K562 (cell line): ENCODE data around the gene SLC7A11.

ENCODE experiments used
- BACH1 ChIP-seq: fragments of 200-800 bp; sonication (Bioruptor generic); IDR thresholded peaks from 2 replicates; pipeline ENCODE4 v1.6.1; 2016; ENCODE audit warnings: missing genetic modification characterization, missing compliant biosample characterization
- CTCF ChIP-seq, 3 experiments: IDR thresholded peaks in 2 of 3; conservative IDR thresholded peaks in 1 of 3; 2 replicates each; pipeline ENCODE4 v1.5.1; 2011 to 2012; ENCODE audit warnings: low read length in 3 of 3, mild to moderate bottlenecking in 3 of 3, control low read depth in 2 of 3, improper control_type of control experiment in 1 of 3, inconsistent platforms in 1 of 3, low read depth in 1 of 3, mixed read lengths in 1 of 3, moderate library complexity in 1 of 3; ENCODE audit not compliant: insufficient read depth in 2 of 3
- ESRRB ChIP-seq: fragments of 250-450 bp; sonication (Bioruptor Pico); IDR thresholded peaks from 2 replicates; pipeline ENCODE4 v1.5.0; 2020; ENCODE audit warnings: mild to moderate bottlenecking, moderate library complexity, borderline replicate concordance
- FOS ChIP-seq: IDR thresholded peaks from 3 replicates; pipeline ENCODE4 v1.6.1; 2011; ENCODE audit not compliant: insufficient read length; ENCODE audit errors: extremely low read depth
- JUN ChIP-seq, 2 experiments: sonication (generic) in 1 of 2; formaldehyde crosslinking in 1 of 2; IDR thresholded peaks; 2 replicates each; pipeline versions ENCODE4 v1.6.1 to v1.8.0; 2012 to 2022; ENCODE audit warnings: borderline replicate concordance in 2 of 2, mild to moderate bottlenecking in 2 of 2, improper control_type of control experiment in 1 of 2, low read depth in 1 of 2, low read length in 1 of 2, missing genetic modification reagents in 1 of 2
- MAFG ChIP-seq: fragments of 450-650 bp; conservative IDR thresholded peaks from 2 replicates; pipeline ENCODE4 v1.6.1; 2016; ENCODE audit warnings: missing genetic modification characterization, missing compliant biosample characterization
- MECOM ChIP-seq: fragments of 250-450 bp; sonication (Bioruptor Pico); IDR thresholded peaks from 2 replicates; pipeline ENCODE4 v1.8.0; 2022; ENCODE audit warnings: inconsistent platforms
- MTA2 ChIP-seq: fragments of 450-650 bp; IDR thresholded peaks from 2 replicates; pipeline ENCODE4 v1.6.1; 2016; ENCODE audit warnings: low read depth
- RFX5 ChIP-seq: IDR thresholded peaks from 2 replicates; pipeline ENCODE4 v1.6.1; 2011; ENCODE audit warnings: low read depth, mild to moderate bottlenecking, improper control_type of control experiment, low read length
- TBP ChIP-seq: optimal IDR thresholded peaks from 2 replicates; pipeline ENCODE3; 2011; ENCODE audit warnings: low read depth, low read length, improper control_type of control experiment
- WHSC1 ChIP-seq: IDR thresholded peaks from one replicate; pipeline ENCODE4 v1.6.1; 2012; ENCODE audit warnings: low read length, control low read depth, inconsistent platforms
- ZZZ3 ChIP-seq: fragments of 450-650 bp; IDR thresholded peaks from 2 replicates; pipeline ENCODE4 v1.6.1; 2016; ENCODE audit warnings: antibody characterized with exemption, mild to moderate bottlenecking, moderate library complexity
- TF ChIP-seq, protein P1 (sequence below): fragments of 450-650 bp; IDR thresholded peaks from 2 replicates; pipeline ENCODE4 v1.6.1; 2018; ENCODE audit not compliant: partially characterized antibody
- TF ChIP-seq, protein P2 (sequence below): sonication (generic); formaldehyde crosslinking; IDR thresholded peaks from 2 replicates; pipeline ENCODE4 v1.8.0; 2022; ENCODE audit warnings: mild to moderate bottlenecking, missing genetic modification reagents

- TF ChIP-seq TBP (no peak), MAFG (no peak), ESRRB (no peak), RFX5 (no peak), MECOM (CRISPR knock-in tag) (no peak), FOS (no peak), CTCF (IDR thresholded peaks at IDR 0.05 in 2 of 3, conservative IDR thresholded peaks at IDR 0.05 in 1 of 3; ENCODE audit: insufficient read depth in 2 of 3, low read depth in 1 of 3, low read length in 3 of 3) (no peak), BACH1 (tag) (no peak), ZZZ3 (no peak), JUN (IDR thresholded peaks at IDR 0.05; ENCODE audit: borderline replicate concordance, low read depth, low read length) (no peak), JUN (CRISPR knock-in tag; IDR thresholded peaks at IDR 0.05; ENCODE audit: borderline replicate concordance) (no peak), MTA2 (no peak), WHSC1 (no peak)
- TF ChIP-seq, protein P1, sequence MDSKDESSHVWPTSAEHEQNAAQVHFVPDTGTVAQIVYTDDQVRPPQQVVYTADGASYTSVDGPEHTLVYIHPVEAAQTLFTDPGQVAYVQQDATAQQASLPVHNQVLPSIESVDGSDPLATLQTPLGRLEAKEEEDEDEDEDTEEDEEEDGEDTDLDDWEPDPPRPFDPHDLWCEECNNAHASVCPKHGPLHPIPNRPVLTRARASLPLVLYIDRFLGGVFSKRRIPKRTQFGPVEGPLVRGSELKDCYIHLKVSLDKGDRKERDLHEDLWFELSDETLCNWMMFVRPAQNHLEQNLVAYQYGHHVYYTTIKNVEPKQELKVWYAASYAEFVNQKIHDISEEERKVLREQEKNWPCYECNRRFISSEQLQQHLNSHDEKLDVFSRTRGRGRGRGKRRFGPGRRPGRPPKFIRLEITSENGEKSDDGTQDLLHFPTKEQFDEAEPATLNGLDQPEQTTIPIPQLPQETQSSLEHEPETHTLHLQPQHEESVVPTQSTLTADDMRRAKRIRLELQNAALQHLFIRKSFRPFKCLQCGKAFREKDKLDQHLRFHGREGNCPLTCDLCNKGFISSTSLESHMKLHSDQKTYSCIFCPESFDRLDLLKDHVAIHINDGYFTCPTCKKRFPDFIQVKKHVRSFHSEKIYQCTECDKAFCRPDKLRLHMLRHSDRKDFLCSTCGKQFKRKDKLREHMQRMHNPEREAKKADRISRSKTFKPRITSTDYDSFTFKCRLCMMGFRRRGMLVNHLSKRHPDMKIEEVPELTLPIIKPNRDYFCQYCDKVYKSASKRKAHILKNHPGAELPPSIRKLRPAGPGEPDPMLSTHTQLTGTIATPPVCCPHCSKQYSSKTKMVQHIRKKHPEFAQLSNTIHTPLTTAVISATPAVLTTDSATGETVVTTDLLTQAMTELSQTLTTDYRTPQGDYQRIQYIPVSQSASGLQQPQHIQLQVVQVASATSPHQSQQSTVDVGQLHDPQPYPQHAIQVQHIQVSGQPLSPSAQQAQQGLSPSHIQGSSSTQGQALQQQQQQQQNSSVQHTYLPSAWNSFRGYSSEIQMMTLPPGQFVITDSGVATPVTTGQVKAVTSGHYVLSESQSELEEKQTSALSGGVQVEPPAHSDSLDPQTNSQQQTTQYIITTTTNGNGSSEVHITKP, result no peak
- TF ChIP-seq, protein P2, sequence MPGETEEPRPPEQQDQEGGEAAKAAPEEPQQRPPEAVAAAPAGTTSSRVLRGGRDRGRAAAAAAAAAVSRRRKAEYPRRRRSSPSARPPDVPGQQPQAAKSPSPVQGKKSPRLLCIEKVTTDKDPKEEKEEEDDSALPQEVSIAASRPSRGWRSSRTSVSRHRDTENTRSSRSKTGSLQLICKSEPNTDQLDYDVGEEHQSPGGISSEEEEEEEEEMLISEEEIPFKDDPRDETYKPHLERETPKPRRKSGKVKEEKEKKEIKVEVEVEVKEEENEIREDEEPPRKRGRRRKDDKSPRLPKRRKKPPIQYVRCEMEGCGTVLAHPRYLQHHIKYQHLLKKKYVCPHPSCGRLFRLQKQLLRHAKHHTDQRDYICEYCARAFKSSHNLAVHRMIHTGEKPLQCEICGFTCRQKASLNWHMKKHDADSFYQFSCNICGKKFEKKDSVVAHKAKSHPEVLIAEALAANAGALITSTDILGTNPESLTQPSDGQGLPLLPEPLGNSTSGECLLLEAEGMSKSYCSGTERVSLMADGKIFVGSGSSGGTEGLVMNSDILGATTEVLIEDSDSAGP (CRISPR knock-in tag), result no peak
Observed at GRCh38 chr4:138196153-138196552, 46.0 kb downstream of the SLC7A11 start.
